DOHH2 (cell line): ENCODE results near the gene MSH5.

Source experiments
- CTCF ChIP-seq: fragments of 200-600 bp; sonication (generic); IDR thresholded peaks from one replicate; pipeline ENCODE4 v1.5.1; 2014; ENCODE audit warnings: antibody characterized with exemption, mild to moderate bottlenecking, low read depth, low read length; ENCODE audit not compliant: poor library complexity, severe bottlenecking
- EZH2phosphoT487 ChIP-seq: fragments of 200-600 bp; sonication (generic); IDR thresholded peaks from 2 replicates; pipeline ENCODE4 v1.6.1; 2017; ENCODE audit warnings: borderline replicate concordance, mild to moderate bottlenecking, antibody characterized with exemption, low read length, moderate library complexity, mixed read lengths

GRCh38 chr6:31750411-31751022, 10.7 kb downstream of the MSH5 start:
- TF ChIP-seq CTCF: no peak
- no peak for TF ChIP-seq EZH2phosphoT487
